IPS-18a (cell line): ENCODE data around the gene CACNA1C.

Experiments used
- H3K27ac ChIP-seq: one replicate; pipeline ENCODE4 v1.5.1; 2013; ENCODE audit warnings: low read length
- H3K27me3 ChIP-seq: one replicate; pipeline ENCODE4 v1.6.1; 2013; ENCODE audit warnings: mild to moderate bottlenecking, low read length; ENCODE audit not compliant: control insufficient read depth, insufficient read depth
- H3K36me3 ChIP-seq: one replicate; pipeline ENCODE4 v1.6.1; 2013; ENCODE audit warnings: low read depth, low read length; ENCODE audit not compliant: control insufficient read depth
- H3K4me1 ChIP-seq: one replicate; pipeline ENCODE4 v1.6.1; 2013; ENCODE audit warnings: low read depth, low read length; ENCODE audit not compliant: control insufficient read depth
- H3K4me3 ChIP-seq: one replicate; pipeline ENCODE4 v1.5.1; 2013; ENCODE audit warnings: low read length
- H3K9ac ChIP-seq: one replicate; pipeline ENCODE4 v1.6.1; 2013; ENCODE audit warnings: mild to moderate bottlenecking, low read length, moderate library complexity
- H3K9me3 ChIP-seq: one replicate; pipeline ENCODE4 v1.6.1; 2013; ENCODE audit warnings: low read depth, low read length; ENCODE audit not compliant: control insufficient read depth

CACNA1C gene

GRCh38 chr12:2017546-2018337 is 35.0 kb upstream of the CACNA1C start:
- peaks cover 3% of the 10 kb centered on the region for H3K4me1 ChIP-seq

GRCh38 chr12:2018391-2018790 is 34.4 kb upstream of the CACNA1C start:
- Histone ChIP-seq H3K27ac (no peak overlapping the region), H3K9ac (no peak overlapping the region), H3K4me1 (peaks cover 3% of the 10 kb centered on the region), H3K36me3 (no peaks in the 10 kb centered on the region), H3K27me3 (no peaks in the 10 kb centered on the region), H3K9me3 (no peaks in the 10 kb centered on the region), H3K4me3 (no peak overlapping the region)

More at GRCh38 chr12:2017546-2018337, 35.0 kb upstream of the CACNA1C start:
- Histone ChIP-seq H3K36me3 (no peaks in the 10 kb centered on the region), H3K9me3 (no peaks in the 10 kb centered on the region), H3K9ac (no peak overlapping the region), H3K4me3 (no peak overlapping the region), H3K27ac (no peak overlapping the region), H3K27me3 (no peaks in the 10 kb centered on the region)

GRCh38 chr12:2019126-2019525 is 33.7 kb upstream of the CACNA1C start:
- Histone ChIP-seq H3K36me3 (no peaks in the 10 kb centered on the region), H3K9me3 (no peaks in the 10 kb centered on the region), H3K9ac (no peak overlapping the region), H3K4me1 (peaks cover 3% of the 10 kb centered on the region), H3K27me3 (no peaks in the 10 kb centered on the region), H3K27ac (no peak overlapping the region), H3K4me3 (no peak overlapping the region)

GRCh38 chr12:2020511-2020910 is 32.3 kb upstream of the CACNA1C start:
- Histone ChIP-seq H3K27ac (no peak overlapping the region), H3K9me3 (no peaks in the 10 kb centered on the region), H3K4me3 (no peak overlapping the region), H3K36me3 (no peaks in the 10 kb centered on the region), H3K27me3 (no peaks in the 10 kb centered on the region), H3K4me1 (peaks cover 3% of the 10 kb centered on the region), H3K9ac (no peak overlapping the region)

GRCh38 chr12:2023365-2023764 is 29.4 kb upstream of the CACNA1C start:
- Histone ChIP-seq H3K9me3 (no peaks in the 10 kb centered on the region), H3K36me3 (no peaks in the 10 kb centered on the region), H3K4me1 (no peaks in the 10 kb centered on the region), H3K4me3 (no peak overlapping the region), H3K27ac (no peak overlapping the region), H3K27me3 (no peaks in the 10 kb centered on the region), H3K9ac (no peak overlapping the region)

GRCh38 chr12:2027351-2027750 is 25.4 kb upstream of the CACNA1C start:
- H3K4me1 ChIP-seq, result no peaks in the 10 kb centered on the region
- H3K27ac ChIP-seq, result no peak overlapping the region
- no peaks in the 10 kb centered on the region for H3K9me3 ChIP-seq
- no peak overlapping the region for H3K9ac ChIP-seq
- H3K27me3 ChIP-seq, result no peaks in the 10 kb centered on the region
- no peak overlapping the region for H3K4me3 ChIP-seq
- H3K36me3 ChIP-seq, result no peaks in the 10 kb centered on the region

- no peaks in the 10 kb centered on the region for H3K36me3 ChIP-seq
- H3K4me3 ChIP-seq, result no peak overlapping the region
- no peak overlapping the region for H3K9ac ChIP-seq
- peaks cover 16% of the 10 kb centered on the region for H3K27me3 ChIP-seq
- H3K4me1 ChIP-seq, result peaks cover 3% of the 10 kb centered on the region
- no peaks in the 10 kb centered on the region for H3K9me3 ChIP-seq
- H3K27ac ChIP-seq, result no peak overlapping the region
These were observed 22.9 kb upstream of the CACNA1C start for GRCh38 chr12:2029851-2030250.

GRCh38 chr12:2032506-2032905 is 20.3 kb upstream of the CACNA1C start:
- Histone ChIP-seq H3K9ac (no peak overlapping the region), H3K27ac (no peak overlapping the region), H3K4me1 (peaks cover 9% of the 10 kb centered on the region), H3K4me3 (no peak overlapping the region), H3K27me3 (peaks cover 30% of the 10 kb centered on the region), H3K36me3 (no peaks in the 10 kb centered on the region), H3K9me3 (no peaks in the 10 kb centered on the region)

- Histone ChIP-seq H3K4me1 (peaks cover 9% of the 10 kb centered on the region), H3K27me3 (peaks cover 30% of the 10 kb centered on the region), H3K4me3 (peak overlapping the region; percentile 44), H3K27ac (no peak overlapping the region), H3K9ac (no peak overlapping the region), H3K36me3 (no peaks in the 10 kb centered on the region), H3K9me3 (no peaks in the 10 kb centered on the region)
These were observed 18.0 kb upstream of the CACNA1C start for GRCh38 chr12:2034633-2035430.

- peak overlapping the region; percentile 44 for H3K4me3 ChIP-seq
- no peaks in the 10 kb centered on the region for H3K9me3 ChIP-seq
- H3K4me1 ChIP-seq, result peaks cover 9% of the 10 kb centered on the region
- H3K27me3 ChIP-seq, result peaks cover 30% of the 10 kb centered on the region
- no peaks in the 10 kb centered on the region for H3K36me3 ChIP-seq
- no peak overlapping the region for H3K27ac ChIP-seq
- H3K9ac ChIP-seq, result no peak overlapping the region
These were observed 17.2 kb upstream of the CACNA1C start for GRCh38 chr12:2035431-2036055.

GRCh38 chr12:2039034-2039433 is 13.8 kb upstream of the CACNA1C start:
- H3K4me3 ChIP-seq, result no peak overlapping the region
- no peak overlapping the region for H3K27ac ChIP-seq
- H3K9ac ChIP-seq, result no peak overlapping the region
- H3K4me1 ChIP-seq, result peaks cover 9% of the 10 kb centered on the region
- peaks cover 22% of the 10 kb centered on the region for H3K27me3 ChIP-seq
- H3K9me3 ChIP-seq, result no peaks in the 10 kb centered on the region
- H3K36me3 ChIP-seq, result no peaks in the 10 kb centered on the region
